ENCODE data around the gene NBAS. TPM values are rescaled to one million over a fixed set of nuclear protein-coding genes. Genes with fewer than 3 reads are reported as not detected.

NBAS gene
- total and polyA plus RNA-seq, 2 donors (not counting 3 experiments of a cell fraction or from before 2014, with no cell fraction given) = 29.4 to 43.0 TPM

GRCh38 chr2:15242936-15243461, 318.1 kb downstream of the NBAS start:
- Histone ChIP-seq H3K4me3 (replicated peaks in 1 of 3; ENCODE audit: insufficient read depth in 1 of 3, low read depth in 1 of 3, low read length in 3 of 3) (no peak overlapping the region), H3K79me2 (ENCODE audit: control insufficient read depth, insufficient read depth, low read length) (no peaks in the 10 kb centered on the region), H3K4me1 (ENCODE audit: control insufficient read depth, extremely low read depth, insufficient read depth, low read length) (peaks cover 11% of the 10 kb centered on the region), H3K9me3 (replicated peaks; ENCODE audit: control insufficient read depth, insufficient read depth, low read length) (no peaks in the 10 kb centered on the region), H3K36me3 (ENCODE audit: control insufficient read depth in 2 of 2, extremely low read depth in 1 of 2, insufficient read depth in 2 of 2, low read length in 2 of 2) (no peaks in the 10 kb centered on the region), H3K9me1 (replicated peaks; ENCODE audit: control insufficient read depth, extremely low read depth, insufficient read depth, low read length) (no peaks in the 10 kb centered on the region), H3K27ac (ENCODE audit: insufficient read depth, low read depth, low read length) (no peak overlapping the region), H4K20me1 (replicated peaks; ENCODE audit: control insufficient read depth, extremely low read depth, insufficient read depth, low read length) (no peaks in the 10 kb centered on the region), H3K4me2 (ENCODE audit: insufficient read depth, low read length) (no peak overlapping the region), H2AFZ (ENCODE audit: low read depth, low read length) (no peak overlapping the region), H3K27me3 (ENCODE audit: control insufficient read depth in 2 of 2, insufficient read depth in 2 of 2, low read length in 2 of 2) (no peaks in the 10 kb centered on the region), H3K9ac (replicated peaks; ENCODE audit: extremely low read depth, insufficient read depth, low read length) (no peak overlapping the region)
- TF ChIP-seq POLR2A (IDR thresholded peaks at IDR 0.05; ENCODE audit: low read depth, low read length) (no peak), JUN (IDR thresholded peaks at IDR 0.05; ENCODE audit: borderline replicate concordance, insufficient read depth, insufficient read length, low read depth) (no peak), MYC (IDR thresholded peaks at IDR 0.05; ENCODE audit: low read depth, low read length) (no peak), GATA2 (IDR thresholded peaks at IDR 0.05; ENCODE audit: insufficient read depth, insufficient read length, low read depth, low read length) (no peak), EZH2 (IDR thresholded peaks at IDR 0.05; ENCODE audit: borderline replicate concordance, low read depth, low read length, severe bottlenecking) (no peak), POLR2AphosphoS5 (IDR thresholded peaks at IDR 0.05; ENCODE audit: insufficient read depth, low read depth, low read length) (no peak), FOS (IDR thresholded peaks at IDR 0.05; ENCODE audit: borderline replicate concordance, insufficient read depth, low read length) (no peak)
- TF ChIP-seq, protein P1, sequence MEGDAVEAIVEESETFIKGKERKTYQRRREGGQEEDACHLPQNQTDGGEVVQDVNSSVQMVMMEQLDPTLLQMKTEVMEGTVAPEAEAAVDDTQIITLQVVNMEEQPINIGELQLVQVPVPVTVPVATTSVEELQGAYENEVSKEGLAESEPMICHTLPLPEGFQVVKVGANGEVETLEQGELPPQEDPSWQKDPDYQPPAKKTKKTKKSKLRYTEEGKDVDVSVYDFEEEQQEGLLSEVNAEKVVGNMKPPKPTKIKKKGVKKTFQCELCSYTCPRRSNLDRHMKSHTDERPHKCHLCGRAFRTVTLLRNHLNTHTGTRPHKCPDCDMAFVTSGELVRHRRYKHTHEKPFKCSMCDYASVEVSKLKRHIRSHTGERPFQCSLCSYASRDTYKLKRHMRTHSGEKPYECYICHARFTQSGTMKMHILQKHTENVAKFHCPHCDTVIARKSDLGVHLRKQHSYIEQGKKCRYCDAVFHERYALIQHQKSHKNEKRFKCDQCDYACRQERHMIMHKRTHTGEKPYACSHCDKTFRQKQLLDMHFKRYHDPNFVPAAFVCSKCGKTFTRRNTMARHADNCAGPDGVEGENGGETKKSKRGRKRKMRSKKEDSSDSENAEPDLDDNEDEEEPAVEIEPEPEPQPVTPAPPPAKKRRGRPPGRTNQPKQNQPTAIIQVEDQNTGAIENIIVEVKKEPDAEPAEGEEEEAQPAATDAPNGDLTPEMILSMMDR (IDR thresholded peaks at IDR 0.05; ENCODE audit: extremely low read depth in 1 of 2, insufficient read depth in 1 of 2, low read depth in 1 of 2, low read length in 2 of 2) = no peak
- TF ChIP-seq, protein P2, sequence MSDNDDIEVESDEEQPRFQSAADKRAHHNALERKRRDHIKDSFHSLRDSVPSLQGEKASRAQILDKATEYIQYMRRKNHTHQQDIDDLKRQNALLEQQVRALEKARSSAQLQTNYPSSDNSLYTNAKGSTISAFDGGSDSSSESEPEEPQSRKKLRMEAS (IDR thresholded peaks at IDR 0.05; ENCODE audit: insufficient read depth, insufficient read length) = no peak
- ChIA-PET CTCF (no interaction called here), POLR2A (no interaction called here)
- no peak for FAIRE-seq
- DNase-seq (ENCODE audit: low read depth, low spot score) = no peak
- intact Hi-C loops (cut with micrococcal nuclease) (no loop called here), dilution Hi-C loops (cut with MboI; ENCODE audit: extremely low pct_ligation_motif_present, low sequenced_read_pairs) (no loop called here)
- BruUV-seq (replicated peaks) = no TSS peak

Measured in endothelial cell of umbilical vein (primary cell).